HepG2 (cell line): Measurements from ENCODE around the gene PARD3. TPM values are rescaled to one million over a fixed set of nuclear protein-coding genes. Genes with fewer than 3 reads are reported as not detected.

Experiments
- ARID3A ChIP-seq: IDR thresholded peaks from 2 replicates; pipeline ENCODE4 v1.6.1; 2012; ENCODE audit warnings: low read depth, low read length, improper control_type of control experiment
- DMAP1 ChIP-seq: IDR thresholded peaks from 2 replicates; pipeline ENCODE4 v1.6.1; 2016
- DPF2 ChIP-seq: sonication (generic); formaldehyde crosslinking; IDR thresholded peaks from 2 replicates; pipeline ENCODE4 v1.4.0; 2020; ENCODE audit warnings: mild to moderate bottlenecking, low read depth, missing genetic modification reagents, borderline replicate concordance
- EHMT2 ChIP-seq: fragments of 200-600 bp; sonication (generic); IDR thresholded peaks from 2 replicates; pipeline ENCODE4 v1.7.0; 2017; ENCODE audit warnings: antibody characterized with exemption, low read depth, low read length, borderline replicate concordance
- GATAD2A ChIP-seq: IDR thresholded peaks from 2 replicates; pipeline ENCODE4 v1.6.1; 2016
- HOMEZ ChIP-seq: IDR thresholded peaks from 2 replicates; pipeline ENCODE4 v1.6.1; 2016; ENCODE audit warnings: low read depth
- HOXA7 ChIP-seq: sonication (generic); formaldehyde crosslinking; IDR thresholded peaks from 2 replicates; pipeline ENCODE4 v1.8.1; 2022; ENCODE audit warnings: mild to moderate bottlenecking, missing genetic modification reagents, moderate library complexity
- KAT8 ChIP-seq: IDR thresholded peaks from 2 replicates; pipeline ENCODE4 v1.6.1; 2016; ENCODE audit warnings: missing genetic modification reagents, missing compliant biosample characterization
- NONO ChIP-seq, 2 experiments: fragments of 450-650 bp in 1 of 2; sonication (generic) in 1 of 2; formaldehyde crosslinking in 1 of 2; IDR thresholded peaks in 1 of 2; conservative IDR thresholded peaks in 1 of 2; 2 replicates each; pipeline versions ENCODE4 v1.6.1 to v1.8.0; 2017 to 2022; ENCODE audit warnings: mild to moderate bottlenecking in 1 of 2, missing genetic modification reagents in 1 of 2, moderate library complexity in 1 of 2
- NR2C2 ChIP-seq: sonication (generic); formaldehyde crosslinking; IDR thresholded peaks from 2 replicates; pipeline ENCODE4 v1.4.0; 2020; ENCODE audit warnings: missing genetic modification reagents, mild to moderate bottlenecking, moderate library complexity, borderline replicate concordance
- RCOR2 ChIP-seq: IDR thresholded peaks from 2 replicates; pipeline ENCODE4 v1.6.1; 2016; ENCODE audit warnings: missing biosample characterization, missing genetic modification reagents
- REPIN1 ChIP-seq: sonication (generic); formaldehyde crosslinking; IDR thresholded peaks from 2 replicates; pipeline ENCODE4 v1.8.0; 2022; ENCODE audit warnings: missing genetic modification reagents, low read depth, mild to moderate bottlenecking, borderline replicate concordance
- SAP130 ChIP-seq: IDR thresholded peaks from 2 replicates; pipeline ENCODE4 v1.6.1; 2016; ENCODE audit warnings: low read depth
- SIX4 ChIP-seq: sonication (generic); formaldehyde crosslinking; IDR thresholded peaks from 2 replicates; pipeline ENCODE4 v1.4.0; 2020; ENCODE audit warnings: missing genetic modification reagents
- SMARCC2 ChIP-seq: fragments of 450-650 bp; IDR thresholded peaks from 2 replicates; pipeline ENCODE4 v1.6.1; 2017; ENCODE audit warnings: antibody characterized with exemption, mild to moderate bottlenecking
- SOX6 ChIP-seq, 2 experiments: fragments of 450-650 bp in 1 of 2; sonication (generic) in 1 of 2; formaldehyde crosslinking in 1 of 2; IDR thresholded peaks; 2 replicates each; pipeline versions ENCODE4 v1.4.0 to v1.6.1; 2017 to 2020; ENCODE audit warnings: antibody characterized with exemption in 1 of 2, mild to moderate bottlenecking in 1 of 2, missing genetic modification reagents in 1 of 2
- TBX2 ChIP-seq: sonication (generic); formaldehyde crosslinking; IDR thresholded peaks from 2 replicates; pipeline ENCODE4 v1.5.0; 2020; ENCODE audit warnings: missing genetic modification reagents, mild to moderate bottlenecking, borderline replicate concordance
- TMF1 ChIP-seq: sonication (generic); formaldehyde crosslinking; IDR thresholded peaks from 2 replicates; pipeline ENCODE4 v1.8.1; 2022; ENCODE audit warnings: low read depth, missing genetic modification reagents
- ZGPAT ChIP-seq: IDR thresholded peaks from 2 replicates; pipeline ENCODE4 v1.6.1; 2016; ENCODE audit warnings: mild to moderate bottlenecking
- ZNF382 ChIP-seq: sonication (generic); formaldehyde crosslinking; IDR thresholded peaks from 2 replicates; pipeline ENCODE4 v1.5.0; 2020; ENCODE audit warnings: missing genetic modification reagents, mild to moderate bottlenecking, borderline replicate concordance
- ZNF713 ChIP-seq: sonication (generic); formaldehyde crosslinking; IDR thresholded peaks from 2 replicates; pipeline ENCODE4 v1.4.0; 2020; ENCODE audit warnings: mild to moderate bottlenecking, missing genetic modification reagents
- ZSCAN9 ChIP-seq: IDR thresholded peaks from 2 replicates; pipeline ENCODE4 v1.6.1; 2016; ENCODE audit warnings: borderline replicate concordance
- polyA plus RNA-seq, 8 experiments: library from polyadenylated mRNA; depleted of rRNA in 3 of 8; stranded (reverse) in 7 of 8; unstranded in 1 of 8; fragments of >200 nt; fragmentation: Illumina TruSeq in 4 of 8; extraction: Trizol in 4 of 8; gene quantifications; 2 replicates each; pipeline versions ENCODE4 v1.2.1 to v1.2.3, GENCODE V29; 2011 to 2016; ENCODE audit warnings: low read depth in 4 of 8, missing spikeins in 1 of 8, mixed read lengths in 1 of 8; ENCODE audit not compliant: insufficient read depth in 1 of 8
- total RNA-seq, 5 experiments: library from RNA; depleted of rRNA; stranded (reverse); fragments of >200 nt; fragmentation: Illumina TruSeq; extraction: Trizol; gene quantifications; 2 replicates each; pipeline ENCODE4 v1.2.3, GENCODE V29; 2016; ENCODE audit warnings: low read depth in 1 of 5

PARD3 gene
- total and polyA plus RNA-seq, 2 of the 13 experiments (the other 11 are each of a cell fraction or from before 2014, with no cell fraction given), result 40.9 to 60.0 TPM

GRCh38 chr10:34345383-34345782 is 469.7 kb downstream of the PARD3 start (continued):
- TF ChIP-seq ZNF713 (CRISPR knock-in tag) (no peak), DMAP1 (CRISPR knock-in tag) (no peak), EHMT2 (peak; percentile 72; the same call in 1 of the 2 replicates), GATAD2A (CRISPR knock-in tag) (peak; percentile 87), KAT8 (CRISPR knock-in tag) (peak; percentile 21; the same call in 1 of the 2 replicates), SMARCC2 (0 out of 2 replicates have a peak, but pooled peaks have one; percentile 56), ZGPAT (peak; percentile 74), NONO (IDR thresholded peaks at IDR 0.05) (no peak), NONO (CRISPR knock-in tag; conservative IDR thresholded peaks at IDR 0.05) (no peak), SOX6 (IDR thresholded peaks at IDR 0.05) (no peak), SOX6 (CRISPR knock-in tag; IDR thresholded peaks at IDR 0.05) (peak; percentile 64; the same call in 1 of the 2 replicates), ZSCAN9 (CRISPR knock-in tag) (no peak; the same call in 1 of the 2 replicates), NR2C2 (CRISPR knock-in tag) (0 out of 2 replicates have a peak, but pooled peaks have one; percentile 20), TBX2 (CRISPR knock-in tag) (no peak), HOXA7 (CRISPR knock-in tag) (no peak), SIX4 (CRISPR knock-in tag) (no peak), TMF1 (no peak), DPF2 (CRISPR knock-in tag) (peak; percentile 70; the same call in 1 of the 2 replicates), RCOR2 (CRISPR knock-in tag) (0 out of 2 replicates have a peak, but pooled peaks have one; percentile 23), ZNF382 (no peak), HOMEZ (CRISPR knock-in tag) (peak; percentile 86; the same call in 1 of the 2 replicates), SAP130 (peak; percentile 34), ARID3A (peak; percentile 94), REPIN1 (0 out of 2 replicates have a peak, but pooled peaks have one; percentile 22)
